Left lung (tissue), 10 donors: ENCODE measurements around the gene ACRV1. TPM values are rescaled to one million over a fixed set of nuclear protein-coding genes. Genes with fewer than 3 reads are reported as not detected.

ENCODE experiments used
- ATAC-seq: fragments of 200-7000 bp; cut with Tn5 transposase; one replicate; pipeline ENCODE4 v1.9.1; 2020; ENCODE audit warnings: moderate library complexity
- DNase-seq, 4 donors: peaks; one replicate each; pipeline ENCODE4 v3.0.0-alpha.2; 2013 to 2020
- H3K27ac ChIP-seq, 2 donors: fragments of 200-600 bp; sonication (generic) in 1 of 2; one replicate each; pipeline versions ENCODE4 v1.5.0 to v1.8.0; 2020 to 2021
- H3K27me3 ChIP-seq, 2 donors: fragments of 200-600 bp; sonication (generic) in 1 of 2; one replicate each; pipeline versions ENCODE4 v1.5.0 to v1.8.0; 2020 to 2021
- H3K36me3 ChIP-seq, 2 donors: fragments of 200-600 bp; sonication (generic) in 1 of 2; one replicate each; pipeline versions ENCODE4 v1.5.0 to v1.8.0; 2020 to 2021
- H3K4me1 ChIP-seq, 2 donors: fragments of 200-600 bp; one replicate each; pipeline ENCODE4 v1.8.0; 2021
- H3K4me3 ChIP-seq, 2 donors: fragments of 200-600 bp; sonication (generic) in 1 of 2; one replicate each; pipeline versions ENCODE4 v1.5.0 to v1.8.0; 2020 to 2021; ENCODE audit warnings: mild to moderate bottlenecking in 1 of 2
- H3K9me3 ChIP-seq, 2 donors: fragments of 200-600 bp; sonication (generic) in 1 of 2; one replicate each; pipeline versions ENCODE4 v1.5.0 to v1.8.0; 2020 to 2021
- intact Hi-C, 2 donors: fragments of 100-400 bp; cut with DNase I; formaldehyde crosslinking; loops; one replicate each; pipeline versions ENCODE4 v1.11.2 to v1.14.2; 2022
- polyA plus RNA-seq, 6 donors: library from polyadenylated mRNA; unstranded; fragments of 120-200 nt; gene quantifications; one replicate each; pipeline ENCODE4 v1.2.1, GENCODE V29; 2013; ENCODE audit not compliant: insufficient read length in 6 of 6
- total RNA-seq, 2 donors: library from RNA; stranded (reverse); fragmentation: NEBNext Ultra II Directional; extraction: Animal tissue kit (Norgen Biotek cat#: 25700); gene quantifications; one replicate each; pipeline ENCODE4 v1.2.1, GENCODE V29; 2021
- TF ChIP-seq, protein P1 (sequence below), 2 donors: fragments of 200-600 bp; sonication (generic) in 1 of 2; IDR thresholded peaks; one replicate each; pipeline versions ENCODE4 v1.5.0 to v1.8.0; 2021; ENCODE audit warnings: antibody characterized with exemption in 2 of 2
- donor health status: DM: no; HTN: yes; CAD: no.
- donor health status: DM: no; HTN: no; CAD: no.

ACRV1 gene
- total and polyA plus RNA-seq, 8 donors, result 0.84 to 1.5 (median 0.96) TPM; not detected in 2

DNA sequence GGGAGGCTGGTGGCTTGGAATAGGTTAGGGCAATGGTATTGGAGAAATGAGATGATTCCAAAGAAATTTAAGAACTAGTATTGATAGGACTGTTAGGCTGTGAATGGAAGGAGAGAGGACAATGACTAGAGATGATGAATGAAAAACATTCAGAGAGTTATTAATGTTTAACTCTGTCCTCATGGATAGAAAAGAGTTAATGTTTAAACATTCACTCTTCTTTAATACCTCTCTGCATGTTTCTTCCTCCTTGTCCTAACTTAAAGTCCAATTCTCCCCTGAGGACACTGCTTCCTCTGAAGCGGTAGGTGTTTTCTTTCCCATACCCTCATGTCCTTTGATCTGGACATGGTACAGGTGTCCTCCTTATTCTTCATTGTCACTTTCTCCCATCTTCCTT, 42.3 kb downstream of the ACRV1 start:
- H3K4me1 ChIP-seq, result no peaks in the 10 kb centered on the region
- H3K4me3 ChIP-seq, result no peak overlapping the region
- no peak overlapping the region for H3K27ac ChIP-seq
- H3K9me3 ChIP-seq, result no peaks in the 10 kb centered on the region
- no peaks in the 10 kb centered on the region for H3K27me3 ChIP-seq
- DNase-seq (no peak), ATAC-seq (no peak)
- peaks cover 2 to 21% of the 10 kb centered on the region in 2 donors for H3K36me3 ChIP-seq
- TF ChIP-seq, protein P1, sequence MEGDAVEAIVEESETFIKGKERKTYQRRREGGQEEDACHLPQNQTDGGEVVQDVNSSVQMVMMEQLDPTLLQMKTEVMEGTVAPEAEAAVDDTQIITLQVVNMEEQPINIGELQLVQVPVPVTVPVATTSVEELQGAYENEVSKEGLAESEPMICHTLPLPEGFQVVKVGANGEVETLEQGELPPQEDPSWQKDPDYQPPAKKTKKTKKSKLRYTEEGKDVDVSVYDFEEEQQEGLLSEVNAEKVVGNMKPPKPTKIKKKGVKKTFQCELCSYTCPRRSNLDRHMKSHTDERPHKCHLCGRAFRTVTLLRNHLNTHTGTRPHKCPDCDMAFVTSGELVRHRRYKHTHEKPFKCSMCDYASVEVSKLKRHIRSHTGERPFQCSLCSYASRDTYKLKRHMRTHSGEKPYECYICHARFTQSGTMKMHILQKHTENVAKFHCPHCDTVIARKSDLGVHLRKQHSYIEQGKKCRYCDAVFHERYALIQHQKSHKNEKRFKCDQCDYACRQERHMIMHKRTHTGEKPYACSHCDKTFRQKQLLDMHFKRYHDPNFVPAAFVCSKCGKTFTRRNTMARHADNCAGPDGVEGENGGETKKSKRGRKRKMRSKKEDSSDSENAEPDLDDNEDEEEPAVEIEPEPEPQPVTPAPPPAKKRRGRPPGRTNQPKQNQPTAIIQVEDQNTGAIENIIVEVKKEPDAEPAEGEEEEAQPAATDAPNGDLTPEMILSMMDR (IDR thresholded peaks at IDR 0.05), result no peak
- intact Hi-C loops, result no loop called here

DNA sequence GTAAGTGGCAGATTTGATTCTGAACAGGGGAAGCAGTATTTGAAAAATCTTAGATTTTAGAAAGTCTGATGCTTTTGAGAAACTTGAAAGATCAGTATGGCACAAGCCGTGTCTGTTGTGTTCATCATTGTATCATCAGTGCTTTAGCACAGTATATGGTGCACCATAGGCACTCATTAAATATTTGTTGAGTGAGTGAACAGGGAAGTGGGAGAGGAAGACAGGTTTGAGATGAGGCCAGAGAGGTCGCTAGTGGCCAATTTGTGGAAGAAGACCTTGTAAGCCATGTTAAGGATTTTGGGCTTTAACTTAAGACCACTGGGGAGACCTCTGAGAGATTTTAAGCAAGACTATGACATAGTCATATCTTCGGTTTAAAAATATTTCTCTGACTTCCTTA, 42.8 kb downstream of the ACRV1 start:
- no peak overlapping the region for H3K27ac ChIP-seq
- H3K27me3 ChIP-seq, result no peaks in the 10 kb centered on the region
- intact Hi-C loops, result no loop called here

DNA sequence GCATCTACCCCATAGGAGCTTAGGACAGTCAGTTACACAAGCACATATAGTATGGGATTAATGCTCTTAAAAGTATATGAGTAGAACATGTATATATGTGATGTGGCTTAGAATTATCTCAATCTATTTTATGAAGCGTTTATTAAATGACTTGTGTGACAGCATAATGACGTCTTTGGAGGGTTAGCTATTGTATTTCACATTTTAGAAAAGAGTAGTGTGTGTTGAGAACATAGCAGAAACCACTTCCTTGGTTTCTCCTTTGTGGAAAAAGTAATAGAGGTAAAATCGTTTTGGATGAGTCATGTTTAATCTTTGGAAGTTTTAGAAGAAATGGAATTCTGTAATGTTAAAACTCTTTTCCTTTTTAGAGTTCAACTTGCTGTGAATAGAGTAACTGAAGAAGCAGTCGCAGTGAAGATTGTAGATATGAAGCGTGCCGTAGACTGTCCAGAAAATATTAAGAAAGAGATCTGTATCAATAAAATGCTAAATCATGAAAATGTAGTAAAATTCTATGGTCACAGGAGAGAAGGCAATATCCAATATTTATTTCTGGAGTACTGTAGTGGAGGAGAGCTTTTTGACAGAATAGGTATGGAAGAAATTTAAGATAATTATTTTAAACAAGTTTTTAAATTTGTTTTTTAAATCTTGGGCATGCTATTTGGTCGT, 53.3 kb downstream of the ACRV1 start:
- H3K27ac ChIP-seq, result no peak overlapping the region
- DNase-seq (no peak), ATAC-seq (no peak)
- H3K9me3 ChIP-seq, result no peaks in the 10 kb centered on the region
- intact Hi-C loops, result no loop called here
- H3K4me1 ChIP-seq, result peaks cover 10 to 21% of the 10 kb centered on the region in 2 donors
- TF ChIP-seq, protein P1 (IDR thresholded peaks at IDR 0.05), result no peak
- peaks cover 0 to 4% of the 10 kb centered on the region in 2 donors for H3K36me3 ChIP-seq
- no peaks in the 10 kb centered on the region for H3K27me3 ChIP-seq
- H3K4me3 ChIP-seq, result no peak overlapping the region

More for the DNA sequence above, 42.8 kb downstream of the ACRV1 start:
- TF ChIP-seq, protein P1 (IDR thresholded peaks at IDR 0.05), result no peak
- DNase-seq (no peak), ATAC-seq (no peak)
- no peaks in the 10 kb centered on the region for H3K4me1 ChIP-seq
- peaks cover 2 to 23% of the 10 kb centered on the region in 2 donors for H3K36me3 ChIP-seq
- H3K9me3 ChIP-seq, result no peaks in the 10 kb centered on the region
- no peak overlapping the region for H3K4me3 ChIP-seq

DNA sequence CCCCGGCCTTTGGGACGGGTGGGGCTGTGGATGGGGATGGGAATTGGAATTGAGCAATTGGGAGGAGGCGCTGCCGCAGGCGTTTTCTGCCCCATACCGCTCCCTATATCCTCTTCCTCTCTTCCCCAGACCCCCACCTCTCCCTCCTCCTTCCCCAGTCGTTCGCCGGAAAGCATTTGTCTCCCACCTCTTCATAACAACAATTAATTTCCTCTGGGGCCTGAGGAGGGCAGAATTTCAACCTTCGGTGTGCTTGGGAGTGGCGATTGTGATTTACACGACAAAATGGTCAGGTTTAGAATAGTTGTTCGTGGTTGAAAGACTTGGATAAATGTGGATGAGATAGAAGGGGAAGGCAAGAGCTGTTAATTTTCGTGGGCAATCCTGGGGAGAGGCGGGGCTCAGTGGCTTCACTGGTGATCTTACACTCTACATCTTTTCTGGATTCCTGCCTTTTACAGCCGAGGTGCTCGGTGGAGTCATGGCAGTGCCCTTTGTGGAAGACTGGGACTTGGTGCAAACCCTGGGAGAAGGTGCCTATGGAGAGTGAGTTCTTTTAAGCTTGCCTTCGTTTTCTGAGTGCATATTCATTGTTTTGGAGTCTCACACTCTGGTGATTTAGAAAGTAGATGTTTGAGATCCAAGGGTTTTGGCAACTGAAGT, 54.2 kb downstream of the ACRV1 start:
- DNase-seq, result peak in 2 of 4 donors; percentile 16 to 67
- Histone ChIP-seq H3K27ac (peak overlapping the region; percentile 94 to 96), H3K4me3 (peak overlapping the region; percentile 71 to 73), H3K9me3 (no peaks in the 10 kb centered on the region), H3K36me3 (peaks cover 0 to 12% of the 10 kb centered on the region in 2 donors), H3K4me1 (peaks cover 10 to 21% of the 10 kb centered on the region in 2 donors), H3K27me3 (no peaks in the 10 kb centered on the region)
- TF ChIP-seq, protein P1 (IDR thresholded peaks at IDR 0.05), result no peak
- ATAC-seq, result peak; percentile 31
- intact Hi-C loops, result no loop called here

DNA sequence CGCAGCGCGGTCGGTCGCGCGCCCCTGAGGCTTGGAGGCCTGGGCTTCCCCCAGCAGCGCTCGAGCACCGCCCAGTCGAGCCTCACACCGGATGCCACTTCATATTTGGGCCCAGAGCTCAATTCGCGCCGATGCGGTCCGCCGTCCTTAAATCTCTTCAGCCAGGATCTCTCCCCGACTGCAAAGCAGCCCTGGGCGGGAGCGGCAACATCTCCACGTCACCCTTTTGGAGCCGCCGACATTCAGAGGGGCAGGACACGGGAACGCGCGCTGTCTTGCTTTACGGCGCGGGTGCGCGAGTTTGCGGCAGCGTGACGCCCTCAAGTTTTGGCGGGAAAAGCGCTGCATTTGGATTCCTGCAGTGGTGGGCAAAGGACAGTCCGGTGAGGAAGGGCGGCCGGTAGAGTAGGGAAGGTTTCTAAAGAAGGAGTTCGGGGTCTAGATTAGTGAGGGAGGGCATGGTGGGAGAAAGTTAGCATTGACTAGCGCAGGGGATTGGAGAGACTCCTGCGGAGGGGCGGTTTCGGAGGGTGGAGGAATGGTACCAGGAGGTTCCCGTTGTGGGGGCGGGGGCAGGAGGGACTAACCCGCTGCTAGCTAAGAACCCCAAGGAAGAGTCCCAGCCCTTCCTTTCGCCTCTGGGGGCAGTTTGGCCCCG, 54.9 kb downstream of the ACRV1 start:
- H3K36me3 ChIP-seq, result peaks cover 0 to 18% of the 10 kb centered on the region in 2 donors
- H3K4me1 ChIP-seq, result peaks cover 10 to 21% of the 10 kb centered on the region in 2 donors
- no peaks in the 10 kb centered on the region for H3K27me3 ChIP-seq
- peak overlapping the region; percentile 71 to 73 for H3K4me3 ChIP-seq
- intact Hi-C loops, result no loop called here
- ATAC-seq (peak; percentile 94), DNase-seq (peak; percentile 90 to 94 (median 93))
- peak overlapping the region; percentile 94 to 96 for H3K27ac ChIP-seq
- TF ChIP-seq, protein P1 (IDR thresholded peaks at IDR 0.05), result no peak
- no peaks in the 10 kb centered on the region for H3K9me3 ChIP-seq
